Upper lobe of right lung (tissue), 1 donor: ENCODE measurements around the gene CAV2. TPM values are rescaled to one million over a fixed set of nuclear protein-coding genes. Genes with fewer than 3 reads are reported as not detected.

Experiments used
- ATAC-seq: fragments of 200-7000 bp; cut with Tn5 transposase; one replicate; pipeline ENCODE4 v1.9.1; 2020; ENCODE audit warnings: mild to moderate bottlenecking, moderate library complexity
- DNase-seq: peaks from one replicate; pipeline ENCODE4 v3.0.0-alpha.2; 2020
- H3K27ac ChIP-seq: fragments of 200-600 bp; one replicate; pipeline ENCODE4 v1.8.0; 2022
- H3K27me3 ChIP-seq: fragments of 200-600 bp; one replicate; pipeline ENCODE4 v1.8.0; 2022; ENCODE audit warnings: mild to moderate bottlenecking
- H3K36me3 ChIP-seq: fragments of 200-600 bp; one replicate; pipeline ENCODE4 v1.8.0; 2022
- H3K4me1 ChIP-seq: fragments of 200-600 bp; one replicate; pipeline ENCODE4 v1.8.0; 2022
- H3K4me3 ChIP-seq: fragments of 200-600 bp; one replicate; pipeline ENCODE4 v1.8.0; 2022; ENCODE audit warnings: mild to moderate bottlenecking
- H3K9me3 ChIP-seq: fragments of 200-600 bp; one replicate; pipeline ENCODE4 v1.8.0; 2022
- intact Hi-C: fragments of 100-400 bp; cut with DNase I; formaldehyde crosslinking; loops from one replicate; pipeline ENCODE4 v1.11.0; 2022
- total RNA-seq: library from RNA; stranded (reverse); fragmentation: NEBNext Ultra II Directional; extraction: Animal tissue kit (Norgen Biotek cat#: 25700); gene quantifications from one replicate; pipeline ENCODE4 v1.2.1, GENCODE V29; 2021
- TF ChIP-seq, protein P1 (sequence below): fragments of 200-600 bp; IDR thresholded peaks from one replicate; pipeline ENCODE4 v1.8.0; 2022; ENCODE audit warnings: antibody characterized with exemption
- donor health status: DM: no; HTN: yes; CAD: no; lungs with severe emphysema.

CAV2 gene
- total RNA-seq, 1 donor from 2014 or later, result 192 TPM

DNA sequence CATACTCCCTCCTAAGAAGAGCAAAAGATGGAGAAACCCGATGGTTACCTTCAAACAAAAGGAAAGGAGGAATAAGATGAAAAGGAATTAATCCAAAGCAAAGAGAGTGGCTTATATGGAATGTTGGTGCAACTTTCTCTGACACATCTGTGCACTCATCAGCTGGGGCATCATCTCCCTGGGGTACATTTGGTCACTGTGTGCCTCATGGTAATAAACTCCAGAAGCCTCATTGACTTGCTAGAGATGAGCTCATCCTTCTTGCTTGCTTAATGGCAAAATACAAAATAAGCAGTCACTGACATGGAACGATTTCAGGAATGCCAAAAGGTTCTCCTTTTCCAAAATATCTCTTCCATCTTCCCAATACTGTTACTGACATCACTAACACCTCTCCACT, 47.8 kb downstream of the CAV2 start:
- no peak for ATAC-seq
- Histone ChIP-seq H3K4me3 (no peak overlapping the region), H3K4me1 (peaks cover 4% of the 10 kb centered on the region), H3K27ac (no peak overlapping the region), H3K36me3 (no peaks in the 10 kb centered on the region), H3K9me3 (no peaks in the 10 kb centered on the region), H3K27me3 (no peaks in the 10 kb centered on the region)
- no peak for DNase-seq
- intact Hi-C loops, result no loop called here
- TF ChIP-seq, protein P1, sequence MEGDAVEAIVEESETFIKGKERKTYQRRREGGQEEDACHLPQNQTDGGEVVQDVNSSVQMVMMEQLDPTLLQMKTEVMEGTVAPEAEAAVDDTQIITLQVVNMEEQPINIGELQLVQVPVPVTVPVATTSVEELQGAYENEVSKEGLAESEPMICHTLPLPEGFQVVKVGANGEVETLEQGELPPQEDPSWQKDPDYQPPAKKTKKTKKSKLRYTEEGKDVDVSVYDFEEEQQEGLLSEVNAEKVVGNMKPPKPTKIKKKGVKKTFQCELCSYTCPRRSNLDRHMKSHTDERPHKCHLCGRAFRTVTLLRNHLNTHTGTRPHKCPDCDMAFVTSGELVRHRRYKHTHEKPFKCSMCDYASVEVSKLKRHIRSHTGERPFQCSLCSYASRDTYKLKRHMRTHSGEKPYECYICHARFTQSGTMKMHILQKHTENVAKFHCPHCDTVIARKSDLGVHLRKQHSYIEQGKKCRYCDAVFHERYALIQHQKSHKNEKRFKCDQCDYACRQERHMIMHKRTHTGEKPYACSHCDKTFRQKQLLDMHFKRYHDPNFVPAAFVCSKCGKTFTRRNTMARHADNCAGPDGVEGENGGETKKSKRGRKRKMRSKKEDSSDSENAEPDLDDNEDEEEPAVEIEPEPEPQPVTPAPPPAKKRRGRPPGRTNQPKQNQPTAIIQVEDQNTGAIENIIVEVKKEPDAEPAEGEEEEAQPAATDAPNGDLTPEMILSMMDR, result no peak

DNA sequence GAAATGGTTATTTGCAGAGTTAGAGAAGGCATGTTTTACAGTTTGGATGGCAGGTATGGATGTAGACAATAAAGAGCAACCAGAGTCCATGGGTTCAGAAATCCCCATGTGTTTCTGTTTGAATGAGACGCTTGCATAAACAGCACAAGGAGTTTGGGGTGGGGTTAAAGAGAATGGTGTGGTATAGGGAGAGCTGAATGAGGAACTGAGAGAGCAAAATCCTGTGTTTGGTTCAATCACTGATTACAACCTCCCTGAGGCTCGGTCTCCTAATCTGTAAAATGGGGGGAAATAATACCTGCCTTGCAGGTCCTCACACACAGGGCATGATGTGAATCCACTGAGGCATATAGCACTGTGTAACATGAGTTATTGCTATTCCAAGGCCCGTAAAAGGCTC, 49.0 kb downstream of the CAV2 start:
- intact Hi-C loops, result no loop called here
- no peak overlapping the region for H3K27ac ChIP-seq
- H3K4me3 ChIP-seq, result no peak overlapping the region
- H3K9me3 ChIP-seq, result no peaks in the 10 kb centered on the region
- no peaks in the 10 kb centered on the region for H3K36me3 ChIP-seq
- DNase-seq (no peak), ATAC-seq (no peak)
- TF ChIP-seq, protein P1, result no peak
- H3K4me1 ChIP-seq, result peaks cover 4% of the 10 kb centered on the region
- no peaks in the 10 kb centered on the region for H3K27me3 ChIP-seq

DNA sequence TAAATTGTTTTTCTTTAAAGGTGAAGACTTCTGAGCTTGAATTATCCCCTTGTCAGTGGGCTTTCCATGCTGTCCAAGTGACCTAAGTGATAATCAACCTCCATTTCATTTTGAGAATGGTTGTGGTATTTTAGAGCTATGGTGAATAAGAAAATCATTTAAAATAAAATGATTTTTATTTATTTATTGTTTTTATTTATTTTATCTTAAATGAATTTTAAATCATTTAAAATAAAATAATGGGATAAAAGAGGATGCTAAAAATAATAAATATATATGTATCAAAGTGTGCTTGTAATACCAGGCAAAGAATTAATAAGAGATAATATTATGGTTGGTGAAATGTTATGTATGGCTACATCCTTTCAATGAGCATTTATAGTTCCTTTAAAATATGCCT, 49.8 kb downstream of the CAV2 start:
- H3K9me3 ChIP-seq, result no peaks in the 10 kb centered on the region
- TF ChIP-seq, protein P1, result no peak
- intact Hi-C loops, result no loop called here

DNA sequence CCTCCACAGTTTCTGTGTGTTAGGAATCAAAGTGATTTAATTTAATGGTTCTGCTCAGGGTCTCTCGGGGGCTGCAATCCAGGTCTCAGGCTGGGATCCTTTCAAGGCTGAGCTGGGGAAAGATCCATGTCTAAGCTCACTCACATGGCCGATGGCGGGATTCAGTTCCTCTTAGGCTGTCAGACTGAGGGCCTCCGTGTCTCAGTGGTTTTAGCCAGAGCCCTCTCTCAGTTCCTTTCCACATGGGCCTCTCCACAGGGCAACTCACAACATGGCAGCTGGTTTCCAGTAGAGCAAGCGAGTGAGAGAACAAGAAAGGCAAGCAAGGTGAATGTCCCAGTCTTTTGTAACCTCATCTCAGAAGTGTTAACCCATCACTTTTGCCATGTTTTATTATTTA, 52.2 kb downstream of the CAV2 start:
- ATAC-seq (no peak), DNase-seq (no peak)
- Histone ChIP-seq H3K9me3 (no peaks in the 10 kb centered on the region), H3K4me3 (no peak overlapping the region), H3K4me1 (peaks cover 6% of the 10 kb centered on the region), H3K27ac (no peak overlapping the region), H3K27me3 (no peaks in the 10 kb centered on the region), H3K36me3 (no peaks in the 10 kb centered on the region)
- TF ChIP-seq, protein P1, result no peak
- intact Hi-C loops, result no loop called here

More for the DNA sequence above, 49.8 kb downstream of the CAV2 start:
- no peak overlapping the region for H3K27ac ChIP-seq
- H3K36me3 ChIP-seq, result no peaks in the 10 kb centered on the region
- H3K27me3 ChIP-seq, result no peaks in the 10 kb centered on the region
- no peak for ATAC-seq
- peaks cover 10% of the 10 kb centered on the region for H3K4me1 ChIP-seq
- H3K4me3 ChIP-seq, result no peak overlapping the region
- no peak for DNase-seq

- Histone ChIP-seq H3K4me3 (no peak overlapping the region), H3K9me3 (no peaks in the 10 kb centered on the region), H3K36me3 (no peaks in the 10 kb centered on the region), H3K27ac (no peak overlapping the region), H3K4me1 (peaks cover 6% of the 10 kb centered on the region), H3K27me3 (no peaks in the 10 kb centered on the region)
- TF ChIP-seq, protein P1, result no peak
- DNase-seq, result no peak
- no peak for ATAC-seq
- intact Hi-C loops, result no loop called here
These were observed 53.1 kb downstream of the CAV2 start for GRCh38 chr7:116552602-116553001.
